ENCODE measurements around the gene CACNA2D4.

The CACNA2D4 gene

GRCh38 chr12:1826401-1826800 is 92.1 kb downstream of the CACNA2D4 start:
- no peak for DNase-seq
- H3K27me3 ChIP-seq: no peaks in the 10 kb centered on the region

GRCh38 chr12:1825382-1826102 is 92.9 kb downstream of the CACNA2D4 start:
- TF ChIP-seq CTCF (IDR thresholded peaks at IDR 0.05; ENCODE audit: low read depth, low read length): no peak
- H3K4me3 ChIP-seq (ENCODE audit: low read depth, low read length): no peak overlapping the region
- no peak for DNase-seq
- peaks cover under 1% of the 10 kb centered on the region; the same call in 1 of the 2 replicates for H3K4me1 ChIP-seq
- H3K27me3 ChIP-seq: peaks cover 2% of the 10 kb centered on the region; the same call in 1 of the 2 replicates
- H3K9me3 ChIP-seq: no peaks in the 10 kb centered on the region
- no peaks in the 10 kb centered on the region for H3K36me3 ChIP-seq

More at GRCh38 chr12:1826401-1826800, 92.1 kb downstream of the CACNA2D4 start:
- Histone ChIP-seq H3K9me3 (no peaks in the 10 kb centered on the region), H3K36me3 (no peaks in the 10 kb centered on the region), H3K4me1 (no peaks in the 10 kb centered on the region), H3K4me3 (ENCODE audit: low read depth, low read length) (no peak overlapping the region)
- no peak for TF ChIP-seq CTCF (IDR thresholded peaks at IDR 0.05; ENCODE audit: low read depth, low read length)

GRCh38 chr12:1823237-1823636 is 95.2 kb downstream of the CACNA2D4 start:
- H3K9me3 ChIP-seq: no peaks in the 10 kb centered on the region
- H3K27me3 ChIP-seq: peaks cover 12% of the 10 kb centered on the region
- peaks cover 3% of the 10 kb centered on the region; the same call in 1 of the 2 replicates for H3K4me1 ChIP-seq
- no peak overlapping the region for H3K4me3 ChIP-seq (ENCODE audit: low read depth, low read length)
- no peak for DNase-seq
- no peaks in the 10 kb centered on the region for H3K36me3 ChIP-seq
- TF ChIP-seq CTCF (IDR thresholded peaks at IDR 0.05; ENCODE audit: low read depth, low read length): no peak

GRCh38 chr12:1822699-1823098 is 95.8 kb downstream of the CACNA2D4 start:
- TF ChIP-seq CTCF (IDR thresholded peaks at IDR 0.05; ENCODE audit: low read depth, low read length): no peak
- Histone ChIP-seq H3K27me3 (peaks cover 12% of the 10 kb centered on the region), H3K4me1 (peaks cover 3% of the 10 kb centered on the region; the same call in 1 of the 2 replicates), H3K36me3 (no peaks in the 10 kb centered on the region), H3K9me3 (no peaks in the 10 kb centered on the region), H3K4me3 (ENCODE audit: low read depth, low read length) (no peak overlapping the region)
- no peak for DNase-seq

GRCh38 chr12:1821805-1822204 is 96.6 kb downstream of the CACNA2D4 start:
- no peak for DNase-seq
- Histone ChIP-seq H3K27me3 (peaks cover 12% of the 10 kb centered on the region), H3K36me3 (no peaks in the 10 kb centered on the region), H3K9me3 (no peaks in the 10 kb centered on the region), H3K4me1 (peaks cover 3% of the 10 kb centered on the region; the same call in 1 of the 2 replicates), H3K4me3 (ENCODE audit: low read depth, low read length) (no peak overlapping the region)
- no peak for TF ChIP-seq CTCF (IDR thresholded peaks at IDR 0.05; ENCODE audit: low read depth, low read length)

- Histone ChIP-seq H3K36me3 (no peaks in the 10 kb centered on the region), H3K4me1 (peaks cover 3% of the 10 kb centered on the region; the same call in 1 of the 2 replicates), H3K4me3 (ENCODE audit: low read depth, low read length) (no peak overlapping the region), H3K27me3 (peaks cover 12% of the 10 kb centered on the region), H3K9me3 (no peaks in the 10 kb centered on the region)
- TF ChIP-seq CTCF (IDR thresholded peaks at IDR 0.05; ENCODE audit: low read depth, low read length): no peak
- DNase-seq: no peak
Measured at GRCh38 chr12:1820896-1821291, 97.6 kb downstream of the CACNA2D4 start.

Measured in BE2C (cell line).